GM21717 (cell line): ENCODE measurements around the gene RABEP1.
"Not testable (repeated sequence)": the region's sequence is repeated elsewhere in the genome, so short reads cannot be mapped to it uniquely, and the experiment has no call there.

Source experiments
- ATAC-seq: cut with Tn5 transposase; IDR thresholded peaks from one replicate; pipeline ENCODE4 v1.9.1; 2021; ENCODE audit warnings: mild to moderate bottlenecking, moderate library complexity; ENCODE audit not compliant: unreplicated experiment

The RABEP1 gene

GRCh38 chr17:5419356-5419958 lies 137.4 kb downstream of the RABEP1 start, which contains the start of gene NUP88:
Gene NUP88, minus strand, starts transcription at chr17:5419662. Its CDS starts 12 bp downstream, at chr17:5419650.
- ATAC-seq = peak; percentile 76

- ATAC-seq = peak; percentile 48
These were observed 138.0 kb downstream of the RABEP1 start, which contains the start of gene RPAIN for GRCh38 chr17:5419959-5420653. Gene RPAIN, plus strand, starts transcription at chr17:5420182. Its CDS starts 29 bp downstream, at chr17:5420211.

GRCh38 chr17:5422505-5422904 lies 140.4 kb downstream of the RABEP1 start:
- no peak for ATAC-seq

DNA sequence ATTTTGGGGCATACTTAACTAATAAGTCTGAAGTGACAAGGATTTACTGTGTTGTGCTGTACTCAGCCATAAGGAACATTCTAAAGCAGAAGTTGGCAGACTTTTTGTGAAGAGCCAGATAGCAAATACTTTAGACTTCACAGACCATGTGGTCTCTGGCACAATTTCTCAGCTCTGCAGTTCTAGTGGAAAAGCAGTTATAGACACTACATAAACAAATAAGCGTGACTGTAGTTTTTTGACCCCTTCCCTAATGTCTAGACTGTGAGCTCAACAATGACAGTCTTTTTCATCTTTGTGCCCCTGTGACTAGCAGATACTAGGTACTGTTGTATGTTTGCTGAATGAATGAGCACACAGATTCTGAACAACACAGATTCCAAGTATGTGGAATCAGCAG lies 142.8 kb downstream of the RABEP1 start:
- no peak for ATAC-seq

DNA sequence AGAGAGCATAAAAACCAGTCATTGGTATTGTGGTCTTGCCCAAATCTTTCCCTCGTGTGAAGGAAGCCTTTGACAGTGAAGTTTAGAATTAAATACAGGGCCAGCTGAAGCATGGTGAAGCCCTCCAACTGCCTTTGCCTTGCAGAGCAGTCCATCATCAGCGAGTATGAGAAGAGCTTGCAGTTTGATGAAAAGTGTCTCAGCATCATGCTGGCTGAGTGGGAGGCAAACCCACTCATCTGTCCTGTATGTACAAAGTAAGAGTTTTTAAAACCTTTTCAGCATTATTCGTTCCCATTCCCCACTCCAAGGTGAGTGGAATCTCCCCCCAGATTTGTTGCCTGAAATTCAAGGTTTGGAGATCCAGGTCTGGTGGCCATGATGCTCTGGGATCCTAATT lies 143.7 kb downstream of the RABEP1 start:
- no peak for ATAC-seq

GRCh38 chr17:5429191-5429887 lies 147.3 kb downstream of the RABEP1 start:
- no peak for ATAC-seq

DNA sequence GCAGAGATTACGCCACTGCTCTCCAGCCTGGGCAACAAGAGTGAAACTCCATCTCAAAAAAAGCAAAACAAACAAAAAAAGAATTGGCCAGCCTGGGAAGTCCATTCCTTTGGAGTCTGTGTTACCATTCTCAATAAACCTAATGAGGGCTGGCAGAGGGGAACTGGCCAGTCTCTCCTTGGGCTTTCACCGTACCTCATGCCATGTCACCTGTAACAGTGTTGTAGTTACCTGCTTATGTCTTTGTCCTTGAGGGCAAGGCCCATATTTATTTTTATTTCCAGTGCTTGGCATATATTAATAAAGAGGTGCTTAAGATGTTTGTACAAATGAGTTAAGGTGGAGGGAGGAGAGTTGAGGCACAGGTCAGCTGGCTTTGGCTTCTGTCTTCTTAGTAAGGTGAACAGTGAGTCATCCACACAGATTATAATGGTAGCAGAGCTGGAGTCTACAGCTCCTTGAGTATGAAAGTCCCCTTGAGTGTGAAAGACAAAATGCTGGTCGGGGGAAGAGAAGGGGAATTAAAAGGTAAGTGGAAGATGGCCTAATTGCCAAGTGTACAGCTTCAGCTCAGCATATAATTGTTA lies 148.4 kb downstream of the RABEP1 start:
- no peak for ATAC-seq

GRCh38 chr17:5431234-5431633 lies 149.2 kb downstream of the RABEP1 start:
- not testable (repeated sequence) for ATAC-seq

GRCh38 chr17:5431949-5432556 lies 150.0 kb downstream of the RABEP1 start:
- no peak for ATAC-seq

- no peak for ATAC-seq
These were observed 152.9 kb downstream of the RABEP1 start for GRCh38 chr17:5434984-5435383.
